ENCODE results near the gene AGAP1. TPM values are rescaled to one million over a fixed set of nuclear protein-coding genes. Genes with fewer than 3 reads are reported as not detected.
A peak's percentile ranks its signal among the peaks of the same experiment; 100 is the strongest.

Gene AGAP1
- total and polyA plus RNA-seq, 8 donors: 5.0 to 27.6 (median 17.4) TPM

GRCh38 chr2:235546151-235546435 lies 52.2 kb downstream of the AGAP1 start:
- no peak for TF ChIP-seq CTCF (IDR thresholded peaks at IDR 0.05)
- intact Hi-C loops (cut with DNase I): no loop called here
- H3K27me3 ChIP-seq: no peaks in the 10 kb centered on the region
- no peaks in the 10 kb centered on the region for H3K9me3 ChIP-seq
- 90 to 92% methylated on average over 3 of the region's 3 CpGs for WGBS, 2 donors
- H3K4me1 ChIP-seq: peaks cover 8 to 26% (median 9%) of the 10 kb centered on the region in 3 donors
- H3K4me3 ChIP-seq: no peak overlapping the region
- ATAC-seq: no peak
- no peaks in the 10 kb centered on the region for H3K36me3 ChIP-seq
- no peak for FAIRE-seq
- no peak overlapping the region for H3K27ac ChIP-seq
- DNase-seq: peak in 2 of 6 donors; percentile 5 to 9

DNA sequence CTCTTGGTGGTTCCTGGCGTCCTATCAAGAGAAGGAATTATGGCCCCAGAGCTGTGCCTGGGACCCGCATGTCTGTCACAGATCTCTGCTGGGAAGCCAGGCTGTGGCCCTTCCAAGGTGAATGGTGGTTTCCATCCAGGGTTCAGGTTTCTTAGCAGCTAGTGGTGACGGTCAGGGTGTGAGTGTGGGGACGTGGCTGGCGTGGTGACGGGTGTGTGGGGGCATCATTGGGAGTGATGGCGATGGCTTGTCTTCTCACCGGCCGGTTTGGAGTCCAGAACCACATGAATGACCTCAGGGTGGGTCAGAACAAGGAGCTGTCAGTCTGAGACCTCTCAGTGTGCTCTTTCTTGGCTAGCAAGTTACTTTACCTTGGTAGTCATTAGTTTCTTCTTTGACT lies 52.6 kb downstream of the AGAP1 start:
- Histone ChIP-seq H3K4me1 (peaks cover 8 to 27% (median 9%) of the 10 kb centered on the region in 3 donors), H3K9me3 (no peaks in the 10 kb centered on the region), H3K27ac (no peak overlapping the region), H3K27me3 (no peaks in the 10 kb centered on the region), H3K36me3 (no peaks in the 10 kb centered on the region), H3K4me3 (no peak overlapping the region)
- no peak for TF ChIP-seq CTCF (IDR thresholded peaks at IDR 0.05)
- FAIRE-seq: no peak
- peak in 2 of 6 donors; percentile 27 to 32 for DNase-seq
- intact Hi-C loops (cut with DNase I): no loop called here
- WGBS, 2 donors: 90% methylated on average over 9 of the region's 9 CpGs
- ATAC-seq: no peak

DNA sequence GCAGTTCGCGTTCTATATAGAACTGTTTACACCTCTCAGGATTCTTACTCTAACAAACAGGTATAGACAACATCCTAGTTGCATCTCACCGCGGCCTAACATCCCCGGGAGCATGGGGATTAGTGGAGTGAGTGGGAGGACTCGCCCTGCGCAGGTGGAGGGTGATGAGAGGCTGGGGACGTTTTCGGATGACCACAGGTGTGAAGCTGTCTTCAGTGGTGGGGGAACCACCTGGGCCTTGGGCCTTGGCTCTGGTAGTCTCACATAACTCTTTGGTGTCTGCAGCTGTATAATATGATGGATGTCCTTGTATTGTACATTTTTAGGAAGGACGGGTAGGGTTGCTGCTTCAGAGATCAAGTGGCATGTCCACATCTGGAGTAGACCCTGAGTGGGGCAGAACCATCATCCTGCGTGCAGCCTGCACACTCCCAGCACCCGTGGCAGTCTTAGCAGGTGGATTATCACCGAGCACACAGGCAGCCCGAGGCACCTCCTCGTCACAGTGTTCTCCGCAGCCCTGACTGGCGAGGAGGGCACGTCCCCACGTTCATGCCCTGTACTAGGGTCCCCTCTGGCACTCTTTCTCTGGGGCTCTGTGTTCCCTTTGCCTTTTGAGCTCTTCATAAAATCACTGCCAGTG lies 56.0 kb downstream of the AGAP1 start:
- H3K27me3 ChIP-seq: no peaks in the 10 kb centered on the region
- H3K4me3 ChIP-seq: no peak overlapping the region
- intact Hi-C loops (cut with DNase I): no loop called here
- H3K27ac ChIP-seq: no peak overlapping the region
- H3K9me3 ChIP-seq: no peaks in the 10 kb centered on the region
- no peak for ATAC-seq
- DNase-seq: peak in 2 of 6 donors; percentile 25 to 30
- WGBS, 2 donors: 87 to 89% methylated on average over 19 of the region's 19 CpGs
- H3K4me1 ChIP-seq: peaks cover 6 to 26% (median 12%) of the 10 kb centered on the region in 3 donors
- no peaks in the 10 kb centered on the region for H3K36me3 ChIP-seq
- no peak for FAIRE-seq
- no peak for TF ChIP-seq CTCF (IDR thresholded peaks at IDR 0.05)

DNA sequence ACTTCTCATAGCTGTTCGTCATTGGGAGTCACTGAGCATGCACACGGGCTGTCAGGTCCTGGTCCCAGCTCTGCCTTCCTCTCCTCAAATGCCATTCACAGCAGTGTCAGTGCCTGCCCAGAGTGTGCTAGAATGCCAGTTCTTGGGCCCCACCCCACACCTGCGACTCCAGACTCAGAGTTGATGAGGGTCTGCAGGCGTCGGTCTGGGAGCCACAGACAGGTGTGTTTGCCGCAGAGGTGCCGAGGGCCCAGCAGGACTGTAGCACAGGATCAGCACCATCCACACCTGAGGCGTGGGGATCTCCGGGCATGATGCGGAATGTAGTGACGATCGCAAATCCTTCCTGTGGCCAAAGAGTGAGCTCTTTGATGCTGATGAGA lies 56.5 kb downstream of the AGAP1 start:
- ATAC-seq (no peak), DNase-seq (peak in 1 of 6 donors; percentile 41), FAIRE-seq (no peak)
- Histone ChIP-seq H3K27ac (no peak overlapping the region), H3K36me3 (no peaks in the 10 kb centered on the region), H3K27me3 (no peaks in the 10 kb centered on the region), H3K9me3 (no peaks in the 10 kb centered on the region), H3K4me1 (peaks cover 6 to 21% (median 10%) of the 10 kb centered on the region in 3 donors), H3K4me3 (no peak overlapping the region)
- intact Hi-C loops (cut with DNase I): no loop called here
- 93 to 94% methylated on average over 12 of the region's 12 CpGs for WGBS, 2 donors
- no peak for TF ChIP-seq CTCF (IDR thresholded peaks at IDR 0.05)

DNA sequence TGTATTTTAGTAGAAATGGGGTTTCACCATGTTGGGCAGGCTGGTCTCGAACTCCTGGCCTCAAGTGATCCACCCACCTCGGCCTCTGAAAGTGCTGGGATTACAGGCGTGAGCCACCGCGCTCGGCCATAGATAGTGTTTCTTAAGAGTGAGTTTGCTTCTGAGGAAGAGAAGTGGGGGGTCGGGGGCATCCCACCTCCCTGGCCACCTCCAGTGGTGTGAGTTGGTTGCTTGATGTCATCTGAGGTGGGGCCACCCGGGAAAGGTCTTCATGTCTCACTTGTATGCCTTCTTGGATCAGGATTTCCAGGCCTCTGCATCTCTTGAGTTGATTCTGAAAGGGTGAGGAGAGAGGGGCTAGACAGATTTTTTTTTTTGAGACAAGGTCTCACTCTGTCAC lies 57.1 kb downstream of the AGAP1 start:
- DNase-seq: peak in 1 of 6 donors; percentile 13
- FAIRE-seq: no peak
- Histone ChIP-seq H3K36me3 (no peaks in the 10 kb centered on the region), H3K4me3 (no peak overlapping the region), H3K27ac (no peak overlapping the region), H3K4me1 (peaks cover 6 to 18% (median 8%) of the 10 kb centered on the region in 3 donors), H3K9me3 (no peaks in the 10 kb centered on the region), H3K27me3 (no peaks in the 10 kb centered on the region)
- WGBS, 2 donors: 91 to 95% methylated on average over 8 of the region's 8 CpGs
- ATAC-seq: no peak
- TF ChIP-seq CTCF (IDR thresholded peaks at IDR 0.05): no peak
- intact Hi-C loops (cut with DNase I): no loop called here
